ENCODE results near the gene PRKCE.

Gene PRKCE

DNA sequence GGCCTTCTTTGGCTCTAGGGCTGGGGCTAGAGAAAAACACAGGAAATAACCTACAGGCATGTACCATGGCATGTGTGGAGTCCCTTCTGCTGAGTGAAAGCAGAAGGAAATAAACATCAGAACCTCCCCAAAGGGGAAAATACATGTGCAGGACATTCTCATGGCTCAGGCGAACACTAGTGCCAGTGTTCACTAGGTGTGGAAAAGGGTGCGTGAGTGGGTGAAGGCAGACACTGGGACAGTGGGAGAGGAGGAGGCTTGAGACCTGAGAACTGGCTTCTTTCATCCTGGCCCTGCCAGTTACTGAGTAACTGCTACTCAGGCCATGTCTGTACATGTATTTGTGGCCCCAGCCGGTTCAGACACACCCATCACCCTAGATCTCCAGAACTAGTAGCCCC is 268.2 kb downstream of the PRKCE start:
- TF ChIP-seq, protein P1, sequence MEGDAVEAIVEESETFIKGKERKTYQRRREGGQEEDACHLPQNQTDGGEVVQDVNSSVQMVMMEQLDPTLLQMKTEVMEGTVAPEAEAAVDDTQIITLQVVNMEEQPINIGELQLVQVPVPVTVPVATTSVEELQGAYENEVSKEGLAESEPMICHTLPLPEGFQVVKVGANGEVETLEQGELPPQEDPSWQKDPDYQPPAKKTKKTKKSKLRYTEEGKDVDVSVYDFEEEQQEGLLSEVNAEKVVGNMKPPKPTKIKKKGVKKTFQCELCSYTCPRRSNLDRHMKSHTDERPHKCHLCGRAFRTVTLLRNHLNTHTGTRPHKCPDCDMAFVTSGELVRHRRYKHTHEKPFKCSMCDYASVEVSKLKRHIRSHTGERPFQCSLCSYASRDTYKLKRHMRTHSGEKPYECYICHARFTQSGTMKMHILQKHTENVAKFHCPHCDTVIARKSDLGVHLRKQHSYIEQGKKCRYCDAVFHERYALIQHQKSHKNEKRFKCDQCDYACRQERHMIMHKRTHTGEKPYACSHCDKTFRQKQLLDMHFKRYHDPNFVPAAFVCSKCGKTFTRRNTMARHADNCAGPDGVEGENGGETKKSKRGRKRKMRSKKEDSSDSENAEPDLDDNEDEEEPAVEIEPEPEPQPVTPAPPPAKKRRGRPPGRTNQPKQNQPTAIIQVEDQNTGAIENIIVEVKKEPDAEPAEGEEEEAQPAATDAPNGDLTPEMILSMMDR (IDR thresholded peaks at IDR 0.05; ENCODE audit: extremely low read depth, missing control alignments), result no peak
- DNase-seq (ENCODE audit: low spot score), result no peak

DNA sequence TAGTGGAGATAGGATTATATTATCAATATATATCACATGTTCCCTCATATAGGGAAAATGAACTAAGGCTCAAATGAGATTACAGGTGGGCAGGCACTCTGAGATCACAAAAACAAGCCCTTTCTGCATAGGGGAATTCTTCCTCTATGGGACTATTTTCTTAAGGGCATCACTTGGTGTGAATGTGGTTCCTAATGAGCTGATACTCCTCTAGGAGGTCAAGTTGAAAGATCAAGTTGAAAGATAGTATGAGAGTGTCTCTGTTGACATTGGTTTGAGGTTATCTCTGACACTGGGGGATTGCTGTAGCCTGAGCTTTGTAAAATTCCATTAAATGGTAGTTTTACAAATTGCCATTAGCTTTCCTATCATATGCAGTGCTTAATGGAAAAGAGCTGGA is 270.4 kb downstream of the PRKCE start:
- DNase-seq (ENCODE audit: low spot score), result no peak
- TF ChIP-seq, protein P1 (IDR thresholded peaks at IDR 0.05; ENCODE audit: extremely low read depth, missing control alignments), result no peak

DNA sequence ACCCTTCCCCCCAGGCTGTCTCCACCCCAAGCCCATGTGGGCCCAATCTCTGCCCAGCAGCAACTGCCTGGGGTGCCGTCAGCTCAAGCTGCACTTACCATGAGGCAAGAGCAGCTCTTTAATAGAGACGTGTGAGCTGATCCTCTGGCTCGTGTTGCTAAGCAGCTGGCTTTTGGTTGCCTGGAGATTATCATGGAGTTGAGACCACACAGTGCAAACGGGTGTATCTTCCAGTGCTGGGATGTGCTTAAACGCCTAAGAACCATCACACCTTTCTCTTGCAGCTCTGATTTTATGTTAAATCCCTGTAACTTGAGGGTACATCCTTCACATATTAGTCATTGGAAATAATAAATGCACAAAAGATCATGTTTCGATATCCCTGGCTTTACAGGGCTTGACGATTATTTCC is 271.1 kb downstream of the PRKCE start:
- no peak for DNase-seq (ENCODE audit: low spot score)
- TF ChIP-seq, protein P1 (IDR thresholded peaks at IDR 0.05; ENCODE audit: extremely low read depth, missing control alignments), result no peak

DNA sequence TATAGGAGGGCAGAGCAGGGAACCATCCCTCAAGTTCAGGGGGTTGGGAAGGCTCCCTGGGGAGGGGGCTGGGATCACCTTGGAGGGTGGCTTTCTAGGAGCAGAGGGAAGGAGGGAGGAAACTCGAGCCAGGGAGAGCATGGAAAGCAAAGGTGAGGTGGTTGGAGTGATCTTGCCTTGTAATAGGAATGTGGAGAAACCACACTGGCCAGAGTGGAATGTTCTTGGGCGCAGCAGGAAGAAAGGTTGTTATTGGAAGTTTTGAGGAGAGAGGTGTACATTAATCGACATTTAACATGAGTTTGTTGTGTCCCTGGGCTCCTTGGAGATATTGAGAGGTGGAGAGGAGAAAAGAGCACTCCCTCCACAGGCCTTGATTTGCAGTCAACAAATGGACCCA is 272.2 kb downstream of the PRKCE start:
- TF ChIP-seq, protein P1 (IDR thresholded peaks at IDR 0.05; ENCODE audit: extremely low read depth, missing control alignments), result no peak
- DNase-seq (ENCODE audit: low spot score), result no peak

DNA sequence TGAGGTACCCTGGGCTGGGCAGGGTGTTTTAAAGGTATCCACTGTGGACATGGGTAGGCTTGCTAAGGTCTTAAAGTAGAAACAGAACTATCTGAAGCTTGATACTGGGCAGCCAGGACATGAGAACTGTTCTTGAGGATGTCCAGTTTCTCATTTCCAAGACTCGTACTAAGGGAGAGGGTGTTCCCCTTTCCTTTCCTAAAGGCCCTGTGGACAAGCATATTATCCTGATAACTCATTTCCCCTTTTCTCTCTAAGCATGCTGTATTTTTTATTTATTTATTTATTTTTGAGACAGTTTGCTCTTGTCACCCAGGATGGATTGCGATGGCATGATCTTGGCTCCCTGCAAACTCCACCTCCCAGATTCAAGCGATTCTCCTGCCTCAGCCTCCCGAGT is 273.6 kb downstream of the PRKCE start:
- no peak for DNase-seq (ENCODE audit: low spot score)
- TF ChIP-seq, protein P1 (IDR thresholded peaks at IDR 0.05; ENCODE audit: extremely low read depth, missing control alignments), result no peak

DNA sequence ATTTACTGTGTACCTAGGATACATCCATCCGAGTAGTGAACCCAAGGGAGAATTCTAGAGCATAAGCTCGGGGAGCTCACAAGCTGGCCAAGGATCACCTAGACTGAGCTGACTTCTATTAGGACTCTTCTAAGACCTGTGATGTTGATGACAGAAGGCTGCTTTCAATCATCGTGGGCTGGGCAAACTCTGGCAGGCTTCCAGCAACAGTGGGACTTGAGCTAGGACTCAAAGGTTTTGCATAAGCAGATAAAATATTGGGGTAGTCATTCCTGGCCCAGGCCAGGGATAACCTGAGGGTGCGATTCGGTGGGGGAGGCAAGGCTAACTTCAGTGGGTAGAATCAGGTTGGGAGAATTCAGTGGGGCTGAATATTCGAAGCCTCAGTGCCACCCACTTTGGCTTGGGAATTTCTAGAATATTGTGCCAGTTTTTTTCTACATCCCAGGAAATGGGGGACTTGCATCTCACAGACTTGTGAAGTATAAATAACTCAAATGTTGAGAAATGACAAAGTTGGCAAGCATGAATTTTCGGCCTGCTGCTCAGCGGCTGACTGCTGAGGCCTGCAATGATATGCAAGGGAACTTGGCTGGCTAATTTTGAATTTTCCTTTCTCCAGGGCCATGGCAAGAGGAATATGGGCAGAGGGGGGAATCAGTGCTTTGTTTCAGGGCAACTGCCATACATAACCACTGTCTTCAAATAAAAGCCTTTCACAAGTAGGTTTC is 274.3 kb downstream of the PRKCE start:
- no peak for DNase-seq (ENCODE audit: low spot score)
- TF ChIP-seq, protein P1 (IDR thresholded peaks at IDR 0.05; ENCODE audit: extremely low read depth, missing control alignments), result no peak

DNA sequence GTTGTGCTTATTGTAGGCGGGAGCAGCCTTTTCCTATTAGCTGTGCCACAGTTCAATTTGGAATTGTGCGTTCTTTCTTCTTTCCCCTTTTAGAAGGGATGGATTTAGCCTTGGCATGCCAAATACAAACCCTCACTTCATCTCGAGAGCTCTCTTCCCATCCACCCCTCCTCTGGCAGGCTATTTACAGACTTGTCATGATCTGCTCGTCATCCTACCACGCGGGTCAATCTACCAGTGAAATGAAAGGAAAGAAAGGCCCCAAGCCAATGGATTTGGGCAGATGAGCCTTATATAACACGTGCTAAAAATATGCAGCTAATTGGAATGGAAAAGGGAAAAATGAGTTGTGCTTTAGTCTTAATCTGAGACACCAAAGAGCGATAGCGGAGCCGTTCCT is 277.5 kb downstream of the PRKCE start:
- TF ChIP-seq, protein P1 (IDR thresholded peaks at IDR 0.05; ENCODE audit: extremely low read depth, missing control alignments), result no peak
- DNase-seq (ENCODE audit: low spot score), result no peak

Data from GM20000 (cell line).